Colonic mucosa (tissue), 4 donors: ENCODE results near the gene AP2A2. TPM values are rescaled to one million over a fixed set of nuclear protein-coding genes. Genes with fewer than 3 reads are reported as not detected.

Source experiments
- DNase-seq: peaks from one replicate; pipeline ENCODE4 v3.0.0-alpha.2; 2020
- H3K27ac ChIP-seq: fragments of 200-600 bp; one replicate; pipeline ENCODE4 v1.8.0; 2021
- H3K27me3 ChIP-seq: fragments of 200-600 bp; one replicate; pipeline ENCODE4 v1.8.0; 2021
- H3K36me3 ChIP-seq: fragments of 200-600 bp; one replicate; pipeline ENCODE4 v1.8.0; 2021
- H3K4me1 ChIP-seq: fragments of 200-600 bp; one replicate; pipeline ENCODE4 v1.8.0; 2021; ENCODE audit warnings: mild to moderate bottlenecking
- H3K4me3 ChIP-seq: fragments of 200-600 bp; one replicate; pipeline ENCODE4 v1.8.0; 2021
- H3K9ac ChIP-seq, 2 donors: one replicate each; pipeline ENCODE4 v1.7.0; 2013; ENCODE audit warnings: control low read depth in 2 of 2, low read depth in 2 of 2, low read length in 2 of 2
- H3K9me3 ChIP-seq: fragments of 200-600 bp; one replicate; pipeline ENCODE4 v1.8.0; 2021
- intact Hi-C: fragments of 100-400 bp; cut with DNase I; formaldehyde crosslinking; loops from one replicate; pipeline ENCODE4 v1.14.1; 2022
- total RNA-seq, 2 donors: library from RNA; stranded (reverse); fragmentation: NEBNext Ultra II Directional in 1 of 2; extraction: Animal tissue kit (Norgen Biotek cat#: 25700) in 1 of 2; gene quantifications; one replicate each; pipeline ENCODE4 v1.2.1, GENCODE V29; 2021
- TF ChIP-seq, protein P1 (sequence below): fragments of 200-600 bp; IDR thresholded peaks from one replicate; pipeline ENCODE4 v1.8.0; 2022; ENCODE audit warnings: antibody characterized with exemption, mild to moderate bottlenecking
- donor health status: healthy.
- donor health status: DM: no; HTN: no; CAD: no.
- donor health status: DM: no; HTN: no; CAD: no.

AP2A2 gene
- total RNA-seq, 2 donors from 2014 or later = 69.4 to 72.5 TPM

DNA sequence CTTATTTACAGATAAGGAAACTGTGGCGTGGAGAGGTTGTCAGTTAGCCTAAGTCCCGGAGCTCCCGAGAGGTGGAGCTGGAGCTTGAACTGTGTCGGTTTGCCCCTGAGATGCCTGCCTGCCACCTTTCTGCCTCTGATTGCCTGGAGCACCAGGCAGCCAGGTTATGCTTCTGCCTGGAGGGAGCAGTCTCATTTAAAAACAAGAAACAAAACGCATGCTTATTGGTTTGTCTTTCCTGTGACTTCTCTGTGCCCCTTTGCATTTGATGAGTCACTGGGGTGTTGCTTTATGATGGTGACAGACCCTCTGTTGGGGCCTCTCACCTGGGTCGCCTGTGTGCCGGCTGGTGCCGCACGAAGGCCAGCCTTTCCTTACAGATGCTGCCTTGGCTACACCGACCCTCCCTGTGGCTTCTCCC, 12.2 kb downstream of the AP2A2 start:
- intact Hi-C loops = no loop called here
- H3K4me1 ChIP-seq = no peaks in the 10 kb centered on the region
- H3K9me3 ChIP-seq = no peaks in the 10 kb centered on the region
- H3K4me3 ChIP-seq = no peak overlapping the region
- H3K27ac ChIP-seq = no peak overlapping the region
- TF ChIP-seq, protein P1, sequence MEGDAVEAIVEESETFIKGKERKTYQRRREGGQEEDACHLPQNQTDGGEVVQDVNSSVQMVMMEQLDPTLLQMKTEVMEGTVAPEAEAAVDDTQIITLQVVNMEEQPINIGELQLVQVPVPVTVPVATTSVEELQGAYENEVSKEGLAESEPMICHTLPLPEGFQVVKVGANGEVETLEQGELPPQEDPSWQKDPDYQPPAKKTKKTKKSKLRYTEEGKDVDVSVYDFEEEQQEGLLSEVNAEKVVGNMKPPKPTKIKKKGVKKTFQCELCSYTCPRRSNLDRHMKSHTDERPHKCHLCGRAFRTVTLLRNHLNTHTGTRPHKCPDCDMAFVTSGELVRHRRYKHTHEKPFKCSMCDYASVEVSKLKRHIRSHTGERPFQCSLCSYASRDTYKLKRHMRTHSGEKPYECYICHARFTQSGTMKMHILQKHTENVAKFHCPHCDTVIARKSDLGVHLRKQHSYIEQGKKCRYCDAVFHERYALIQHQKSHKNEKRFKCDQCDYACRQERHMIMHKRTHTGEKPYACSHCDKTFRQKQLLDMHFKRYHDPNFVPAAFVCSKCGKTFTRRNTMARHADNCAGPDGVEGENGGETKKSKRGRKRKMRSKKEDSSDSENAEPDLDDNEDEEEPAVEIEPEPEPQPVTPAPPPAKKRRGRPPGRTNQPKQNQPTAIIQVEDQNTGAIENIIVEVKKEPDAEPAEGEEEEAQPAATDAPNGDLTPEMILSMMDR = no peak
- no peak for DNase-seq
- no peaks in the 10 kb centered on the region for H3K36me3 ChIP-seq
- no peaks in the 10 kb centered on the region for H3K27me3 ChIP-seq
- H3K9ac ChIP-seq = no peak overlapping the region

DNA sequence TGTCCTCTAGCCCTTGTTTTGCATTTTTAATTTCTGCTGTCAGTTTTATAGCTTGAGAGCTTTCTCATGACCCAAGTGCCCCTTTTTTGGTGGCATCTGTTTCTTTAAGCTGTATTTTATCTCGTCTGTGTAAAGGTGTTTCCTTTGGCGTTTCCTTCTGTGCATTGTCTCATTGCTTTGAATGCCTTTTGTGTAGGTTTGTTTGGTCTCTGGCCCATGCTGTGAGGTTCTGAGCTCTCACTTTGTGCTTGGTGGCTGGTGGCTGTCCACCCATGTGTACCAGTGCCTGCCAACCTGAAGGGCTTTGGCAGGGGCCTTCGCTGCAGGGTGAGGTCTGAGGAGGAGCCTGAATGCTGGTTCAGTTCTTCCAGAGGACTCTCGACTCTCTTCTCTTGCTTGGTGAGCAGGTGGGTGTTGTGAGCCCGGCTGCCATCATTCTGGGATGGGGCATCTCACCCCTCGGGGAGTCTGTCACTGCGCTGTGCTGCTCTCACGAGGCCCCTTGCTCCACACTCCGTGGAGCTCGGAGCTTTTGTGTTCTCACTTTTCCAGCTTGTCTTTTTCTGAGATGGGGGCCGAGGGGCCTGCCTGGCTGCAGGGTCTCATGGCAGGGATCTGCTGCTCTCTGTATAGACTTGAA, 14.9 kb downstream of the AP2A2 start:
- H3K9ac ChIP-seq = no peak overlapping the region

DNA sequence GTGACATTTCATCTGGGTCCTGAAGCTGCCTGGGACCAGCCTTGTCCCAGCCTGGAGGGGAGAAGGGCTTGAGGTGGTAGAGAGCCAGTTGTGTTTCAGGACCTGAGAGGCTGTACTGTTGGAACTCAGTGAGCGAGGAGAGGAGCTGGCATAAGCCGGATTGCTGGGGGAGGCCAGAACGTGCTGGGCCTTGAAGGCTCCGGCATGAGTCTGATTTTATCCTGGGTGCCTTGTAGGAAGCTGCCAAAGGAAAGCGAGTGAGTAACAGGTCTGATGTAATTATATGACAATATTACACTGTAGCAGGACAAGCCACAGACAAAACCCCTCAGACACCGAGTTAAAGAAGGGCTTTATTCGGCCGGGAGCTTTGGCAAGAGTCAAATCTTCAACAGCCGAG, 17.2 kb downstream of the AP2A2 start:
- TF ChIP-seq, protein P1 = no peak
- H3K36me3 ChIP-seq = no peaks in the 10 kb centered on the region
- DNase-seq = no peak
- no peak overlapping the region for H3K27ac ChIP-seq
- no peak overlapping the region for H3K9ac ChIP-seq
- H3K4me1 ChIP-seq = no peaks in the 10 kb centered on the region
- H3K9me3 ChIP-seq = no peaks in the 10 kb centered on the region
- intact Hi-C loops = no loop called here
- no peaks in the 10 kb centered on the region for H3K27me3 ChIP-seq
- H3K4me3 ChIP-seq = no peak overlapping the region

More for the DNA sequence above, 14.9 kb downstream of the AP2A2 start:
- intact Hi-C loops = no loop called here
- DNase-seq = no peak
- TF ChIP-seq, protein P1 = no peak
- H3K4me3 ChIP-seq = no peak overlapping the region
- H3K27me3 ChIP-seq = no peaks in the 10 kb centered on the region
- no peaks in the 10 kb centered on the region for H3K4me1 ChIP-seq
- no peaks in the 10 kb centered on the region for H3K9me3 ChIP-seq
- no peak overlapping the region for H3K27ac ChIP-seq
- H3K36me3 ChIP-seq = no peaks in the 10 kb centered on the region

DNA sequence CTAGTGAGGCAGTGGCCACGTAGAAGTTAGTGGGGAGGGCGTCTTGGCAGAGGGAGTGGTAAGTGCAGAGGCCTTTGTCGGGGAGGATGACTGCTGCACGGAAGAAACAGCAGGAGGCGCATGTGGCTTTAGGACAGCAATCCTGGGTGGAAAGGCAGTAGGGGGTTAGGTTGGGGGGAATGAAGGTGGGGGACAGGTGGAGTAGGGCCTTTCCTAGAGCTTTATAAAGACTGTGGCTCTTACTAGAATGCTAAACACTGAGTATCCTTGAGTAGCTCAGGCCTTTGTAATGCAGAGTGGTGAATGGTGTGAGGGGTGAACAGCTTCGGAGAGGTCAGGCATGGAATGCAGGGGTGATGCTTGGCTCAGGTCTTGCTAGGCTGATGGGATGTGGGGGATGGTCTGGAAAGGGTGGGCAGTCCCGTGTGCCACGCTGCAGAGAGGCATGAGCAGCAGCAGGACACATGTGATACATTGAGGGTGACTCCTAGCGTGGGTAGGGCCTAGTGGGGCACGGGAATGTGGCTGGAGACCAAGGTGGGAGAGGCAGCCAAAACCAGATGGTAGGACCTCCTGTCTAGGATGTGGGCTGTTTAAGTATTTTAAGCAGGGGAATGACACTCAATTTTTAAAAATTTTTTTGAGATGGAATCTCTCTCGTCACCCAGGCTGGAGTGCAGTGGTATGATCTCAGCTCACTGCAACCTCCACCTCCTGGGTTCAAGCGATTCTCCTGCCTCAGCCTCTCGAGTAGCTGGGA, 19.2 kb downstream of the AP2A2 start:
- peak overlapping the region in 1 of 2 donors; percentile 1 for H3K9ac ChIP-seq
- TF ChIP-seq, protein P1 = no peak
- no peaks in the 10 kb centered on the region for H3K36me3 ChIP-seq
- no peak overlapping the region for H3K4me3 ChIP-seq
- intact Hi-C loops = no loop called here
- no peaks in the 10 kb centered on the region for H3K27me3 ChIP-seq
- no peak overlapping the region for H3K27ac ChIP-seq
- DNase-seq = no peak
- H3K9me3 ChIP-seq = no peaks in the 10 kb centered on the region
- H3K4me1 ChIP-seq = no peaks in the 10 kb centered on the region

DNA sequence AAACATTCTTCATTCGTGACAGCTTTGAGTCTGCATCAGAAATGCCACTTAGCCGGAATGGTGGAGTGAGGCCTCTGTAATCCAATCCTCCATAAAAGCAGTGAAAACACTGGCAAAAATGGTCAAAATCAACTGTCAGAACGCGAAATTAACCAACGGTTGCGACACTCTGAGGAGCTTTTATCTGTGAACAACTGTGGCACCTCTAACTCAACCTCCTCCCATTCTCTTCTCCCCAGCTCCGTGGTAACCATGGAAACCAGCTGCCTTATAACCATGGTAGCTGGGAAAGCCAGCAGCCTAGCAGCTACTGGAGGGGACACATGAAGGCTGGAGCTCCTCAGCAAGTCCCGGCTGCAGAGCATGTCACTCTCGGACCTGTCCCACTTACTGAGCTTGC, 20.3 kb downstream of the AP2A2 start:
- no peak overlapping the region for H3K9ac ChIP-seq
- H3K4me1 ChIP-seq = no peaks in the 10 kb centered on the region
- H3K9me3 ChIP-seq = no peaks in the 10 kb centered on the region
- no peaks in the 10 kb centered on the region for H3K36me3 ChIP-seq
- no peaks in the 10 kb centered on the region for H3K27me3 ChIP-seq
- no peak for DNase-seq
- intact Hi-C loops = no loop called here
- no peak overlapping the region for H3K27ac ChIP-seq
- H3K4me3 ChIP-seq = no peak overlapping the region
- TF ChIP-seq, protein P1 = no peak
